GM19023 (cell line): Measurements from ENCODE around the gene TMEM130.

ENCODE experiments used
- ATAC-seq: cut with Tn5 transposase; IDR thresholded peaks from one replicate; pipeline ENCODE4 v1.9.1; 2021; ENCODE audit warnings: mild to moderate bottlenecking, moderate library complexity; ENCODE audit not compliant: unreplicated experiment

TMEM130 gene

GRCh38 chr7:98810153-98810802 is 59.5 kb downstream of the TMEM130 start:
- no peak for ATAC-seq

- ATAC-seq = no peak
These were observed 60.9 kb downstream of the TMEM130 start for GRCh38 chr7:98808751-98809460.

GRCh38 chr7:98807068-98808048 is 62.5 kb downstream of the TMEM130 start:
- ATAC-seq = no peak

GRCh38 chr7:98805956-98806838 is 63.6 kb downstream of the TMEM130 start:
- no peak for ATAC-seq

- ATAC-seq = peak; percentile 39
These were observed 67.1 kb downstream of the TMEM130 start for GRCh38 chr7:98802781-98803110.

- peak; percentile 89 for ATAC-seq
These were observed 67.6 kb downstream of the TMEM130 start for GRCh38 chr7:98802088-98802780.

GRCh38 chr7:98800996-98801395 is 68.8 kb downstream of the TMEM130 start:
- no peak for ATAC-seq

GRCh38 chr7:98797150-98797549 is 72.7 kb downstream of the TMEM130 start:
- no peak for ATAC-seq
